Measurements from ENCODE around the gene UTP11.

UTP11 gene

DNA sequence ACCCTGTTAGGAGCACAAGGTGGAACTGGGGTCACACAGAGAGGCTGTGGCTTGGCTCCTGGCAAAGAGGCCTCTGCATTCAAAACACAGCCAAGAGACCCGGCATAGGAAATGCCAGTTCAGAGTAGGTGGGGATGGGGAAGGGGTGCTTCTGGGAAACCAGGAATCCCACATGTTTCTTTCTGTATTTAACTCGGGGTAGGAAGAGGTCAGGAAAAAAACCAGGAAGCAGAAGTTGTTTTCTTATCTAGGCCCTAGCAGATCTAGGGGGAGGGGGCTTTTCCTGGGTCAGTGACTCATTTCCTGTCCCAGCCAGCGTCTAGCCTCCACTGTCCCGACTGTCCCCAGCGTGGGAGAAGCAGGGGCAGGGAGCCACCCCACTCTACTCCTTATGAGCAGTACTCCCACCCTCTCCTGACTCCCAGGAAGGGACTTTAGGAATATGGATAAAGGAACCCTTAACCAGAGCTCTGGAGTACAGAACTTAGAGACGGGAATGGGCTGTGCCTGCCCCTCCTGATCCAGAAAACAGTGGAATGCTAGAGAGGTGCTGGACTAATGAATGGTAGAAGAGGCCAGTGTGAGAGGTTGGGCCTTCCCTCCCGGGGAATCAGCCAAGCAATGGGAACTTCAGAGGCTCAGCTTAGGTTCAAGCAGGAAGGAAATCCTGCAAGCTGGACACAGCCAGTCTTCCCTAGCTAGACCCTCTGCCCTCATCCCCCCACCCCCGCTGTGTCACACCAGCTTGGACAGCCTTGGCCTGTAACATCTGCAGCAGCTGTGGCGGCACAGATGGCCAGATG is 12.9 kb upstream of the UTP11 start:
- H4K8ac ChIP-seq (ENCODE audit: low read depth, low read length): no peak overlapping the region
- H3K27me3 ChIP-seq (ENCODE audit: insufficient read depth, low read length, poor library complexity): no peaks in the 10 kb centered on the region
- peak overlapping the region; percentile 91 for H3K56ac ChIP-seq (ENCODE audit: low read length)
- H3K18ac ChIP-seq (ENCODE audit: low read length): peak overlapping the region; percentile 68
- H3K27ac ChIP-seq (ENCODE audit: low read depth, low read length): peak overlapping the region; percentile 92
- H3K79me2 ChIP-seq (ENCODE audit: control insufficient read depth, insufficient read depth, low read length): peaks cover 29% of the 10 kb centered on the region
- H3K79me1 ChIP-seq (ENCODE audit: low read length): peaks cover 17% of the 10 kb centered on the region
- peaks cover 38% of the 10 kb centered on the region for H3K4me1 ChIP-seq (ENCODE audit: control insufficient read depth, low read depth, low read length)
- DNase-seq: peak; percentile 93
- H3K23ac ChIP-seq (ENCODE audit: low read length): peak overlapping the region; percentile 75
- no peak overlapping the region for H4K5ac ChIP-seq (ENCODE audit: low read length)
- no peak overlapping the region for H3K4me3 ChIP-seq (ENCODE audit: low read length)
- H2AK5ac ChIP-seq (ENCODE audit: low read length): peak overlapping the region; percentile 96
- H3K36me3 ChIP-seq (ENCODE audit: control insufficient read depth, insufficient read depth, low read length): peaks cover 11% of the 10 kb centered on the region
- H2BK5ac ChIP-seq (ENCODE audit: low read length): peak overlapping the region; percentile 94
- peak overlapping the region; percentile 82 for H3K4ac ChIP-seq (ENCODE audit: low read depth, low read length)
- H2BK120ac ChIP-seq (ENCODE audit: low read depth, low read length): peak overlapping the region; percentile 65
- H3K4me2 ChIP-seq (ENCODE audit: low read length): no peak overlapping the region
- no CpG with 5 or more reads among the region's 9 CpGs for WGBS (ENCODE audit: extremely low coverage, insufficient coverage, low lambda C conversion rate)
- peak overlapping the region; percentile 60 for H3K9ac ChIP-seq (ENCODE audit: low read length)
- H2BK15ac ChIP-seq (replicated peaks; ENCODE audit: low read depth): no peak overlapping the region

- Histone ChIP-seq H3K36me3 (ENCODE audit: control insufficient read depth, insufficient read depth, low read length) (peaks cover 9% of the 10 kb centered on the region), H3K27me3 (ENCODE audit: insufficient read depth, low read length, poor library complexity) (no peaks in the 10 kb centered on the region), H3K79me1 (ENCODE audit: low read length) (peaks cover 19% of the 10 kb centered on the region), H3K27ac (ENCODE audit: low read depth, low read length) (peak overlapping the region; percentile 92), H3K4me2 (ENCODE audit: low read length) (no peak overlapping the region), H3K9ac (ENCODE audit: low read length) (peak overlapping the region; percentile 10), H2BK15ac (replicated peaks; ENCODE audit: low read depth) (no peak overlapping the region), H3K23ac (ENCODE audit: low read length) (no peak overlapping the region), H3K4me3 (ENCODE audit: low read length) (no peak overlapping the region), H2BK120ac (ENCODE audit: low read depth, low read length) (peak overlapping the region; percentile 65), H4K8ac (ENCODE audit: low read depth, low read length) (no peak overlapping the region), H3K18ac (ENCODE audit: low read length) (peak overlapping the region; percentile 68), H4K5ac (ENCODE audit: low read length) (no peak overlapping the region), H3K79me2 (ENCODE audit: control insufficient read depth, insufficient read depth, low read length) (peaks cover 31% of the 10 kb centered on the region), H2AK5ac (ENCODE audit: low read length) (peak overlapping the region; percentile 58), H3K4ac (ENCODE audit: low read depth, low read length) (peak overlapping the region; percentile 57), H3K4me1 (ENCODE audit: control insufficient read depth, low read depth, low read length) (peaks cover 36% of the 10 kb centered on the region), H3K56ac (ENCODE audit: low read length) (peak overlapping the region; percentile 61), H2BK5ac (ENCODE audit: low read length) (peak overlapping the region; percentile 76)
- no CpG with 5 or more reads among the region's 2 CpGs for whole genome bisulfite sequencing (ENCODE audit: extremely low coverage, insufficient coverage, low lambda C conversion rate)
- DNase-seq: no peak
These were observed 12.4 kb upstream of the UTP11 start for GRCh38 chr1:38000233-38000528.

GRCh38 chr1:38000529-38001455 is 11.7 kb upstream of the UTP11 start:
- no peak overlapping the region for H2BK15ac ChIP-seq (replicated peaks; ENCODE audit: low read depth)
- H3K79me2 ChIP-seq (ENCODE audit: control insufficient read depth, insufficient read depth, low read length): peaks cover 31% of the 10 kb centered on the region
- WGBS (ENCODE audit: extremely low coverage, insufficient coverage, low lambda C conversion rate): no CpG with 5 or more reads among the region's 13 CpGs
- peaks cover 19% of the 10 kb centered on the region for H3K79me1 ChIP-seq (ENCODE audit: low read length)
- no peak overlapping the region for H4K8ac ChIP-seq (ENCODE audit: low read depth, low read length)
- peaks cover 9% of the 10 kb centered on the region for H3K36me3 ChIP-seq (ENCODE audit: control insufficient read depth, insufficient read depth, low read length)
- peak overlapping the region; percentile 68 for H3K18ac ChIP-seq (ENCODE audit: low read length)
- H2BK120ac ChIP-seq (ENCODE audit: low read depth, low read length): peak overlapping the region; percentile 89
- H3K56ac ChIP-seq (ENCODE audit: low read length): peak overlapping the region; percentile 61
- peak overlapping the region; percentile 4 for H3K4me2 ChIP-seq (ENCODE audit: low read length)
- peak overlapping the region; percentile 10 for H3K9ac ChIP-seq (ENCODE audit: low read length)
- H2BK5ac ChIP-seq (ENCODE audit: low read length): peak overlapping the region; percentile 76
- peak overlapping the region; percentile 34 for H2AK5ac ChIP-seq (ENCODE audit: low read length)
- H4K5ac ChIP-seq (ENCODE audit: low read length): no peak overlapping the region
- no peak overlapping the region for H3K23ac ChIP-seq (ENCODE audit: low read length)
- H3K4me3 ChIP-seq (ENCODE audit: low read length): no peak overlapping the region
- H3K4ac ChIP-seq (ENCODE audit: low read depth, low read length): peak overlapping the region; percentile 75
- peak; percentile 94 for DNase-seq
- no peaks in the 10 kb centered on the region for H3K27me3 ChIP-seq (ENCODE audit: insufficient read depth, low read length, poor library complexity)
- H3K27ac ChIP-seq (ENCODE audit: low read depth, low read length): peak overlapping the region; percentile 92
- H3K4me1 ChIP-seq (ENCODE audit: control insufficient read depth, low read depth, low read length): peaks cover 34% of the 10 kb centered on the region

DNA sequence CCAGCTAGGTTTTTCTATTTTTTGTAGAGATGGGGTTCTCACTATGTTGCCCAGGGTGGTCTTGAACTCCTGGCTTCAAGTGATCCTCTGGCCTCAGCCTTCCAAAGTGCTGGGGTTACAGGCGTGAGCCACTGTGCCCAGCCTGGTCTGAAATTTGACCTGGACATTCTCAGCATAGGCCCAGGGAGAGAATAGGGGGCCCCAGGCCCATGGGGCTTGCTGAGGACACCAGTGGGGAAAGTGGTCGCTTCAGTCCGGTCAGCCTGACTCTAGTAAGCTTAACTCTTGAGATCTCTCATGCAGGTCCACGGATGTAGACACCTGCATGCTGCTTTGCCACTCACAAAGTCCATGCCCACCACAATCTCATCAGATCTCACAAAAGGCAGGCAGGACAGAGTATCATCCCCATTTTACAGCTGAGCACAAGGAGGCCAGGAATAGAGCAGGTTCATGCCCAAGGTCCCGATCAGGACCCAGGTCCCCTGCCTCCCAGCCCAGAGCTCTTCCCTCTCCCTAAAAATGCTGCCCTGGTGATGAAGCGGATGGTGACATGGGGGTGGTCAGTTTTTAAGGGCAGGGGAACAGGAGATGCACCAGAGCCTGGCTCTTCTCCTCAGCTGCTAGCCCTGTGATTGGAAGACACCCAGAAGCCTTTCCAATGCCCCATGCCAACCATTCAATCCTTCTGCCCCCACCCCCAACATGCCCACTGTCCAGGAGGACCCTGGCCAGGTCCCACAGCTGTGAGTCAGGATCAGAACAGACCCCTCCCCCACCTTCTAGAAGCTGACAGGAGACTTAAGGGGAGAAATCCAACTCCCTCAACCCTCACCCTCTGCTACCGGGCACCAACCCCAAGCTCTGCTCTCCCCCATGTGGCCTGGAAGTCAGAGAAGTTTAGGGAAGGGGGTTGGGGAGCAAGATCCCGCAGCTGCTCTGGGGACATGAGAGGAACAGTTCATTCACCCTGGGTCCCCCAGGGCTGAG is 9.0 kb upstream of the UTP11 start:
- H2BK5ac ChIP-seq (ENCODE audit: low read length): no peak overlapping the region
- H3K36me3 ChIP-seq (ENCODE audit: control insufficient read depth, insufficient read depth, low read length): peaks cover 6% of the 10 kb centered on the region
- peak; percentile 36 for DNase-seq
- no peak overlapping the region for H2BK120ac ChIP-seq (ENCODE audit: low read depth, low read length)
- H3K56ac ChIP-seq (ENCODE audit: low read length): peak overlapping the region; percentile 94
- H3K18ac ChIP-seq (ENCODE audit: low read length): no peak overlapping the region
- peak overlapping the region; percentile 96 for H3K9ac ChIP-seq (ENCODE audit: low read length)
- peak overlapping the region; percentile 59 for H3K23ac ChIP-seq (ENCODE audit: low read length)
- H4K5ac ChIP-seq (ENCODE audit: low read length): no peak overlapping the region
- H3K27me3 ChIP-seq (ENCODE audit: insufficient read depth, low read length, poor library complexity): no peaks in the 10 kb centered on the region
- peaks cover 31% of the 10 kb centered on the region for H3K79me2 ChIP-seq (ENCODE audit: control insufficient read depth, insufficient read depth, low read length)
- H2BK15ac ChIP-seq (replicated peaks; ENCODE audit: low read depth): no peak overlapping the region
- peak overlapping the region; percentile 0 for H3K4me3 ChIP-seq (ENCODE audit: low read length)
- H3K27ac ChIP-seq (ENCODE audit: low read depth, low read length): no peak overlapping the region
- peak overlapping the region; percentile 1 for H3K4ac ChIP-seq (ENCODE audit: low read depth, low read length)
- H3K79me1 ChIP-seq (ENCODE audit: low read length): peaks cover 19% of the 10 kb centered on the region
- no peak overlapping the region for H2AK5ac ChIP-seq (ENCODE audit: low read length)
- H3K4me1 ChIP-seq (ENCODE audit: control insufficient read depth, low read depth, low read length): peaks cover 36% of the 10 kb centered on the region
- no CpG with 5 or more reads among the region's 8 CpGs for WGBS (ENCODE audit: extremely low coverage, insufficient coverage, low lambda C conversion rate)
- peak overlapping the region; percentile 99 for H3K4me2 ChIP-seq (ENCODE audit: low read length)
- no peak overlapping the region for H4K8ac ChIP-seq (ENCODE audit: low read depth, low read length)
